NCI-H226 (cell line): ENCODE data around the gene PRKAG1.
"Not testable (repeated sequence)": the region's sequence is repeated elsewhere in the genome, so short reads cannot be mapped to it uniquely, and the experiment has no call there.

Experiments
- DNase-seq: peaks from one replicate; pipeline ENCODE4 v3.0.0-alpha.2; 2015

The PRKAG1 gene

GRCh38 chr12:49018261-49019119 is at the start of gene PRKAG1:
TSS of gene PRKAG1 (minus strand) at chr12:49018776. CDS start at chr12:49018740, 36 bp downstream.
- peak; percentile 97 for DNase-seq

- no peak for DNase-seq
Measured at GRCh38 chr12:49066120-49066519, 47.5 kb upstream of the PRKAG1 start.

- no peak for DNase-seq
Measured at GRCh38 chr12:49064767-49065152, 46.2 kb upstream of the PRKAG1 start.

GRCh38 chr12:49061916-49062315 is 43.3 kb upstream of the PRKAG1 start:
- not testable (repeated sequence) for DNase-seq

GRCh38 chr12:49061157-49061650 is 42.6 kb upstream of the PRKAG1 start:
- DNase-seq = no peak

DNA sequence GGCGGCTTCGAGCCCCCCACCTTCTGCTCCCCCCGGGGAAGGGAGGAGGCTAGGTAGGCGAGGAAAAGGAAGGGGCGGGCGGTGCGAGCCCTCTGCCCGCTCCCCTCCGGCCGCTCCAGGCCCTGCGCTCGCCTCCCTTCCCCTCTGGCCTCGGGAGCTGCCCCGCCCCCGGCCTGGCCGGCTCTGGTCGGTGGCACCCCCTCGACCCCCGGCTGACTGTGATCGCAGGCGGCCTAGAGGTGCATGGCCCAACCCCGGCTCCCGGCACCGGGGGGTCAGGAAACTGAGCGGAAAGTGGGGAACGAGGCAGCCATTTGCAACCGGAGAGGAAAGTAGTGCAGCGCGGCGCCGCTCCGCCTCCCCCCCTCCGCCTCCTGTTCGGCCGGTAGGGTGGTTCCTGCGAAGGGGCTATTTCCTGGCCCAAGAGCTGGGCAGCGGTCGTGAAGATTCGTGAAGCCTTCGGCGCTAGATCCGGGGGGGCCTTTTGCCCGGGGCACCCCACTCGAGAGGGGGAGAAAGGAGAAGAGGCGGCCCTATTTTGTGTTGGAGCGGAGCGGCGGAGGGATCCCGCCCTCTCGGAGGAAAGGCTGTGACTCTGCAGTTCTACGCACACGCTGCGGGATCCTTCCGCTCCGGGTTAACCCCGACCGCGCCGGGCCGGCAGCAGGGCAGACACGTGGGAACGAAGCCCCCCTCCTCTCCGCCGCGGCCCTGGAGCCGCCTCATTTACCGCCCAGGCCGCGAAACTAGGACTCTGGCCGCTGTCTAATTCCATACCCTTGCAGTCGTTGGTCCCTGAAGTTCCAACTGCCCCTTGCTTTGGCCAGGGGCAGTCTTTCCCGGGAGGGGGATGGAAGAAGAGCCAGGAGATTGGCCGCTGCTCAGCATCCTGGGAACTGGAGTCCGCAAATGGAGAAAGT is 41.9 kb upstream of the PRKAG1 start, which contains the start of gene KMT2D:
Gene KMT2D, minus strand, starts transcription at position 558 of the 920 bp plus-strand sequence. CDS start 5,470 bp downstream, outside the sequence.
- DNase-seq = peak; percentile 98

DNA sequence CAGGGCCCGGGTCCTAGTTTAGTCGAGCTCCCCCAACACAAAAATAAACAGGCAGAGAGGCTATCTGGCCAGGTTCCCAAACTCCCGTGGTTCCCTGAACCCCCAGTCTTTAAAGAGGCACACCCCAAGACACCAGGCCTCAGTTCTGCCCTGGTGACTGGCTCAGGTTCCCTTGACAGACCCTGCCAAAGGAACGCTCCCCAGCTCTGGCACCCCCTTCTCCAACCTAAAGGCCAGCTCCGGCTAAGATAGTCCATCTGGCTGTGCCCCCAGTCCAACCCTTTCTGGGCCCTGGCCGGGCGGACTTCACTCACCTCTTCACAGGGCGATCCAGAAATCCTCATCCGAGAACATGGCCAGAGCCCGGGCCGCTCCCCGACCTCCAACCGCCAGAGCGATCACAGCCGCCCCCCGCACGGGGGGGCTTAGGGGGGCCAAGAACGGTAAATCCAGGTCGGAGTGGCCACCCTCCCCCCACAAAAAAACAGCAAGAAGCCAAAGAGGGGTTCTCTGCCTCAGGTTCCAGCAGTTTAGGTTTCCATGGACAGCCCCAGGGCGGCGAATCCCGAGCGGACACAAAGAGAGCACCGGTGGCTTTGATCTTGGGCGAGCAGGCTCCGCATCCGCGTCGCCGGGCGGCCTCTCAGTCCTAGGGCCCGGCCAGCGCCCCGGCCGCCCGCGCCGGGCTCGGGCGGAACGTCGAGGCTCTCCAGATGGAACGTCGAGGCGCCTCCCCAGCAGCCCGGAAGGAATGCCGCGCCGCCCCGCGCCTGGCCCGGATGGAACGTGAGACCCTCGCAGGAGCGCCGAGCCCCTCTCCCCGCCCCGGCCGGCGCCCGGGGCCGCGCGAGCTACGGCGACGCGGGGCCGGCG is 41.0 kb upstream of the PRKAG1 start:
- peak; percentile 18 for DNase-seq

- DNase-seq = no peak
Measured at GRCh38 chr12:49059045-49059298, 40.4 kb upstream of the PRKAG1 start.

DNA sequence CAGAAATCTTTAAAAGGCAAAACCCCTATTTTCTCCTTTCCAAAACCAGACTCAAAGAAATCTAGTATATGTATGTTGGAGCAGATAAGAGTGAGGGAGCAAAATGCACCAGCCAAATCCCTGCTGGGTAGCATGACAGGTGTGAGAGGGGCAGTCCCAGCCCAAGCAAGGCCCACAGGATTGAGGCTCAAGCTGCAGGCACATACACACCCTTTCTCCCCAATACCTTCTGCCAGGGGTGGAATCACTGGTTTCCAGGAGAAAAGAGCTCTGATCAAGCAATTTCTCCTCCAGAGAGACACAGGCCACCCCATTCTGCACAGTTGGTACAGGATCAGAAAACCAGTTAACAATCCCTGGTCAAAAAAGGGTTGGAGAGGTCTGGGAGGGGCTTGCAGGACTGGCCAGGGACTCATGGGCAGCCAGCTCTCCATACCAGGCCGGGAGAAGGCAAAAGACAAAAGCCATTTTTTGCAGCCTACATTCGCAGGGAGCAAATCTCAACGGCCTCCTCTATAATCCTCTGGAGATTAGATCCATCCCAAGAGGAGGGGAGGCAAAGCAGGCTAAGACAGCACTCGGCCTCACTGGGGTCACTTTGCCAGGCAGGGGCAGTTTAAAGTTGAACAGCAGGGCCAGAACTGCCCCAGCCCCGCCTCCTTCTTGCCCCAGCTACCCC is 39.9 kb upstream of the PRKAG1 start:
- no peak for DNase-seq

DNA sequence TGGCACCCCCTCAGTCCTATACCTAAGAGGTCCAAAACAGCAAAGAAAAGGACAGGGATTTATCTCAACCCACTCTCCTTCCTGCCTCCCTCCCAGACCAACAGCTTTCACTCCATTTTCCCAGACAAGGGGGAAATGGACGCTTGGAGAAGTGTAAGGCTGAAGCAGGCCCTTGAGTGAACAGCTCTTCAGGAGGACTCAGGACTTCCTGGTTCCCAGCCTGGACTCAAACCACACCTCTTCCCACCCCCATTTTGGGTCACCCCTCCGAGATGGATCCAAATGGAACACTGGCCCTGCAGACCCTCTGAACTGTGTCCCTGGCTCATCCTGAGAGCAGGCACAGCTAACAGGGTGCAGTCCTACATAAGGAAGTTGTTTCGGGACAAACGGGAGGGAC is 39.3 kb upstream of the PRKAG1 start:
- no peak for DNase-seq

- peak; percentile 62 for DNase-seq
Measured at GRCh38 chr12:49055978-49056754, 37.6 kb upstream of the PRKAG1 start.

DNA sequence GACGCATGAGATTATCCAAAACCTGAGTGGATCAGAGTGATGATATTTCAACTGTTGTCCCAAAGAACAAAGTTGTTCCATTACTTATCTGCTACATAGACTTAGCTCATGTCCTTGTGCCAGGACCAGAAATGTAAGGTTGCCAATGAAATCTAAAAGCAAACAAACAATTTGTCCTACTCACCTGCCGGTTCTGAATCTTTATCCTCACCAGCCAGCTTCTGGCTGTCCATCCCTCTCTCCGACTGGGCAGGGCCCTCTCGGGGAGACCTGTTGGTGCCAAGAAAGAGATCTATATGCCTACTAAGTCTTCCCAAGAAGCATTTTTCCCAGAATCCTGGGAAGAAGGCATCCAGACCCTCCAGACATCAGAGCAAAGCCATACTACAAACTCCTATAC is 36.5 kb upstream of the PRKAG1 start:
- DNase-seq = no peak

DNA sequence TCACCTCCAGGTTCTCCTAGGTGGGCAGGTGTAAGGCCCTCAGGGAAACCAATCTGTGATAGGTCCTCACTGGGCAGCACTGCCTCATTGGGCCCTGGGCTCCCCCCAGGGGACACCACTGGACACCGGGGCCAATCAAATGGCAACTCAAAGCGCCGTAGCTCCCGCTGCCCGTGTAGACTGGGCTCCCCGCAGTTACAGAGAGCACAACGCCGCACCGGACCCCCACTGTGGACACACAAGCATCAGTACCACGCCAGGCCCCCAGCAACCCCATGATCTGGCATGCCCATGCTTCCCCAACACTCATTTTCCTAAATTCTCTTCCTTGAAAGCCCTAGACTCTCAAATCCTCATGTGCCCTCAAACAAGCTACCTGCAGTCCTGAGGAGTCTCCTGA is 35.9 kb upstream of the PRKAG1 start:
- no peak for DNase-seq

DNA sequence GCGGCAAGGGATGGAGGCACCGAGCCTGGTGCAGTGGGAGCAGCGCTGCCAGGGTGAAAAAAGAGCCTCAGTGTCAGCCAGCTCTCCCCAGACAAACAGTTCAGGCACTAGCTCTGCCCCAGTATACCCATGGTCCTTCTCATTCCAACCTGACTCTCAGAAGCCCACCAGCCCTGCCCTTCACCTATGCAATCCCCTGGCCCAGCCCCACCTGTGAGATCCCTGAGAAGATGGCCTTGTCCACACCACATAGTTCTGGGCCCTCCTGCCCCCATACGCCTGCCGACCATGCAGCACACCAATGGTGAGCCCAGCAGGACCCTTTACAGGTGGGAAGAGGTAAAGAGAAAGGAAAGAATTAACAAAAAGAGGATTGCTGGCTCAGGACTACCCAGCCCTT is 35.5 kb upstream of the PRKAG1 start:
- DNase-seq = no peak

DNA sequence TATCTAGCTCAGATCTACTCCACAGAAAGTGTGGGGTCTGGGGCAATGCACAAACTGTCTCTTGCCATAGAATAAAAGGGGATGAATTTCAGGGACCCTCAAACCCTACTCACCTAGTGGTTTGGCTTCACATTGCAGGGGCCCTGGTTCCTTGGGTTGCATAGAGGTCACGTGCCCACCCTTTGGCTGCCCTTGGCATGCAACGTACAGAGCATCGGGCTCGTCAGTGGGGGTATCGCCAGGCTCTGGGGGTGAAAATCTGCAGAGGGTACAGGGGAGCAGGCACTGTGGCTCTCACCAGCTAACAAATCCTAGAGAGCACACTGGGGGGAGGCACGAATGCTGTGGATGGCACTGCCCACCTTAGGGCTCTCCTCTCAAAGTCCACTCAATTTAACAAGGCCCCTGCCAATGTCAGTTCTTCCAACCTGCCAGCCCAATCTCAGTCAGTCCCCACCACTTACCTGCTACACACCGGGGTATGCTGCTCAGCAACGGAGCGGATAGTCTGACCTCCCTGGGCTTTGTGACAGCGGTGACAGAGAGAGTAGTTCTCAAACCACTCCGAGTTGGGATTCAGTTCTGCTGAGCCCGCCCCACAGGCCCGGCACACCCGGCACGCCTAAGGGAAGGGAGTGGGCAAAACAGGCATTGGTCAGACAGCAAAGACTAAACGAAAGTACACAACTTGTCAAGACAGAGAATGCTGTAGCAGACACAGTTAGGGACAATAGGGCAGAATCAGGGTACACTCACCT is 34.1 kb upstream of the PRKAG1 start:
- DNase-seq = no peak

DNA sequence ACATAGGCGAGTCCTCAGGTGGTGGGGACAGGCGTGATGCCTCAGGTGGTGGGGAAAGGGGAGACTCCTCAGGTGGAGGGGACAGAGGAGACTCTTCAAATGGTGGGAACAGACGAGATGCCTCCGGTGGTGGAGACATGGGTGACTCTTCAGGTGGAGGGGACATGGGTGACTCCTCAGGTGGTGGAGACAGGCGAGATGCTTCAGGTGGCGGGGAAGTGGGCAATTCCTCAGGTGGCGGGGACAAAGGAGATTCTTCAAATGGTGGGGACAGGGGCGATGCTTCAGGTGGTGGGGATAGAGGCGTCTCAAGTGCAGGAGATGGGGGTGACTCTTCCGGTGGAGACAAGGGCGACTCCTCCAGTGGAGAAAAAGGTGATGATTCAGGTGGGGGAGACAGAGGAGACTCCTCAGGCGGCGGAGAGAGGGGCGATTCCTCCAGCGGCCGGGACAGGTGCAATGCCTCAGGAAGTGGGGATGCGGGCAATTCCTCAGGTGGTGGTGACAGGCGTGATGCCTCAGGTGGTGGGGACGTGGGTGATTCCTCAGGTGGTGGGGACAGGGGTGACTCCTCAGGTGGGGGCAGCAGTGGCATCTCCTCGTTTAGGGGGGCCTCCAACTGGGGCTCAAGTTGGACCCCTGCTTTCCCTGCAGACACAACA is 33.3 kb upstream of the PRKAG1 start:
- no peak for DNase-seq

DNA sequence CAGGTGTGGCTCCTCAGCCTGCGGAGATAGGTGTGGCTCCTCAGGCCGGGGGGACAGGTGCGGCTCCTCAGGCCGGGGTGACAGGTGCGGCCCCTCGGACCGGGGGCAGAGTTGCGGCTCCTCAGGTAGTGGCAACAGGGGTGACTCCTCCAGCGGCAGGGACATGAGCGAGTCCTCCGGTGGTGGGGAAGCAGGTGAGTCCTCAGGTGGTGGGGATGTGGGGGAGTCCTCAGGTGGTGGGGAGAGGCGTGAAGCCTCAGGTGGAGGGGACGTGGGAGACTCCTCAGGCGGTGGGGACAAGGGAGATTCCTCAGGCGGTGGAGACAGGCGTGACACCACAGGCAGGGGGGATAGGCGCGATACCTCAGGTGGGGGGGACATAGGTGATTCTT is 32.8 kb upstream of the PRKAG1 start:
- DNase-seq = no peak

GRCh38 chr12:49050507-49051372 is 32.2 kb upstream of the PRKAG1 start:
- no peak for DNase-seq
